Limb (tissue), 2 donors: Measurements from ENCODE around the gene NFYA.

ENCODE experiments used
- DNase-seq, 2 donors: peaks; one replicate each; pipeline ENCODE4 v3.0.0-alpha.2; 2016; ENCODE audit errors: extremely low spot score in 2 of 2

The NFYA gene

GRCh38 chr6:41072836-41073202, at the start of gene NFYA:
NFYA (plus strand) TSS chr6:41072974; CDS start chr6:41079090, 6,116 bp downstream.
- DNase-seq, result no peak

GRCh38 chr6:41023114-41023513, 49.7 kb upstream of the NFYA start:
- DNase-seq, result no peak

- no peak for DNase-seq
These were observed 46.7 kb upstream of the NFYA start for GRCh38 chr6:41025966-41026530.

- DNase-seq, result no peak
These were observed 45.5 kb upstream of the NFYA start for GRCh38 chr6:41027241-41027640.

GRCh38 chr6:41027799-41028560, 44.8 kb upstream of the NFYA start:
- peak; percentile 81 to 91 for DNase-seq

- no peak for DNase-seq
These were observed 44.0 kb upstream of the NFYA start for GRCh38 chr6:41028561-41029412.

GRCh38 chr6:41032830-41033229, 39.9 kb upstream of the NFYA start:
- no peak for DNase-seq

GRCh38 chr6:41033776-41034175, 39.0 kb upstream of the NFYA start:
- no peak for DNase-seq

- DNase-seq, result no peak
These were observed 36.6 kb upstream of the NFYA start for GRCh38 chr6:41036186-41036585.

- no peak for DNase-seq
These were observed 36.2 kb upstream of the NFYA start for GRCh38 chr6:41036601-41037000.

GRCh38 chr6:41037107-41037900, 35.5 kb upstream of the NFYA start:
- DNase-seq, result no peak

- DNase-seq, result no peak
These were observed 34.6 kb upstream of the NFYA start for GRCh38 chr6:41038205-41038604.

GRCh38 chr6:41039060-41039998, 33.4 kb upstream of the NFYA start, which contains the start of gene UNC5CL:
UNC5CL (minus strand) TSS chr6:41039221; CDS start chr6:41035074, 4,147 bp downstream.
- no peak for DNase-seq

GRCh38 chr6:41040101-41040939, 32.5 kb upstream of the NFYA start:
- DNase-seq, result no peak

- DNase-seq, result no peak
These were observed 31.7 kb upstream of the NFYA start for GRCh38 chr6:41040940-41041536.

- DNase-seq, result no peak
These were observed 30.3 kb upstream of the NFYA start, which contains the start of gene TSPO2 for GRCh38 chr6:41042226-41043055. TSPO2 (plus strand) TSS chr6:41042467; CDS start chr6:41042986, 519 bp downstream.

- no peak for DNase-seq
These were observed 29.6 kb upstream of the NFYA start for GRCh38 chr6:41043151-41043550.

GRCh38 chr6:41045664-41046063, 27.1 kb upstream of the NFYA start:
- DNase-seq, result no peak
